Left ventricle myocardium inferior (tissue), 1 donor: ENCODE measurements around the gene KDM6B. TPM values are rescaled to one million over a fixed set of nuclear protein-coding genes. Genes with fewer than 3 reads are reported as not detected.
A peak's percentile ranks its signal among the peaks of the same experiment; 100 is the strongest.

Source experiments
- DNase-seq: peaks from one replicate; pipeline ENCODE4 v3.0.0-alpha.2; 2020
- H3K27ac ChIP-seq: fragments of 200-600 bp; replicated peaks from 2 replicates; pipeline ENCODE4 v1.8.0; 2021
- H3K27me3 ChIP-seq: fragments of 200-600 bp; 2 replicates; pipeline ENCODE4 v1.8.0; 2021; ENCODE audit warnings: low read depth
- H3K36me3 ChIP-seq: fragments of 200-600 bp; 2 replicates; pipeline ENCODE4 v1.8.0; 2021
- H3K4me1 ChIP-seq: fragments of 200-600 bp; 2 replicates; pipeline ENCODE4 v1.8.0; 2021
- H3K4me3 ChIP-seq: fragments of 200-600 bp; 2 replicates; pipeline ENCODE4 v1.8.0; 2021; ENCODE audit warnings: mild to moderate bottlenecking, moderate library complexity
- H3K9me3 ChIP-seq: fragments of 200-600 bp; replicated peaks from 2 replicates; pipeline ENCODE4 v1.8.0; 2021
- intact Hi-C: fragments of 100-400 bp; cut with micrococcal nuclease; formaldehyde crosslinking; loops from one replicate; pipeline ENCODE4 v1.11.0; 2022
- total RNA-seq: library from RNA; stranded (reverse); fragmentation: NEBNext Ultra II Directional; extraction: Animal tissue kit (Norgen Biotek cat#: 25700); gene quantifications from one replicate; pipeline ENCODE4 v1.2.1, GENCODE V29; 2021
- TF ChIP-seq, protein P1 (sequence below): fragments of 200-600 bp; IDR thresholded peaks from 2 replicates; pipeline ENCODE4 v1.8.0; 2021; ENCODE audit warnings: antibody characterized with exemption, mild to moderate bottlenecking, borderline replicate concordance
- donor health status: DM: no; HTN: yes; CAD: no; lungs with severe emphysema.

Gene KDM6B
- total RNA-seq, 1 donor from 2014 or later: 23.3 TPM

DNA sequence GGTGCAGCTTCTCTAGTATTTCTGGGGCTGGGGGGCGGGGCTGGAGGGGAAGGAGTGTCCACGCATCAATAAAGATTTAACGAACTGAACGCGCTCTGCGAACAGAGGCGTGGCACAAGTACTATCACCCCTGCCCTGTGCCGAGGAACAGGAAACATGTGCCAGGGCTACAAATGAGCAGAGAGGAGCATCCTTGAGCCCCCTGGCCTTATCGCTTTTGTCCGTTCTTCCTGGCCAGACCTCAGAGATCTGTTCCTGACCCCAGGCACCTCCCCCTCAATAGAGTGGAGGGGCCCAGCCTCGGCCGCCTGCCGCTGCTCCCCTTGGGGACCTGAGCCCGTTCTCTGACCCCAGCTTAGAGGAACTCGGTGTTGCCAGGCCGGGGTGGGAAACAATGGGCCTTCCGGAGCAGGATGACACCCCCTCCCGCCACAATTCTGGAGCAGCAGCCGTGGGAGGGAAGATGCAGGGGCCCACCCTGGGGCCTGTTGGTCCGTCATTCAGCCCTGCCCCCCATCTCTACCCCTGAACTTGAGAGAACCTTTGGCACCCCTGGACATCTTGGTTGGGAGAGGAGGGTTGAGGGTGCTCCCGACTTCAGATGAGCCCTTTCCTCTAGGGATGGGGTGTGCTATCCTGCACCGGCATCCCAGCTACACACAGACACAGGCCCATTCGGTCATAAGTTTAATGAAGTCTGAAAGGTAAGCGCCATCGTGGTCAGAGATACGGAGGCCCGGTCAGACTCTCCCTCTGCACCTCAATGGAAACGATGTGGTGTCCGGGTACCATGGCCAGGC, 22.2 kb downstream of the KDM6B start:
- TF ChIP-seq, protein P1, sequence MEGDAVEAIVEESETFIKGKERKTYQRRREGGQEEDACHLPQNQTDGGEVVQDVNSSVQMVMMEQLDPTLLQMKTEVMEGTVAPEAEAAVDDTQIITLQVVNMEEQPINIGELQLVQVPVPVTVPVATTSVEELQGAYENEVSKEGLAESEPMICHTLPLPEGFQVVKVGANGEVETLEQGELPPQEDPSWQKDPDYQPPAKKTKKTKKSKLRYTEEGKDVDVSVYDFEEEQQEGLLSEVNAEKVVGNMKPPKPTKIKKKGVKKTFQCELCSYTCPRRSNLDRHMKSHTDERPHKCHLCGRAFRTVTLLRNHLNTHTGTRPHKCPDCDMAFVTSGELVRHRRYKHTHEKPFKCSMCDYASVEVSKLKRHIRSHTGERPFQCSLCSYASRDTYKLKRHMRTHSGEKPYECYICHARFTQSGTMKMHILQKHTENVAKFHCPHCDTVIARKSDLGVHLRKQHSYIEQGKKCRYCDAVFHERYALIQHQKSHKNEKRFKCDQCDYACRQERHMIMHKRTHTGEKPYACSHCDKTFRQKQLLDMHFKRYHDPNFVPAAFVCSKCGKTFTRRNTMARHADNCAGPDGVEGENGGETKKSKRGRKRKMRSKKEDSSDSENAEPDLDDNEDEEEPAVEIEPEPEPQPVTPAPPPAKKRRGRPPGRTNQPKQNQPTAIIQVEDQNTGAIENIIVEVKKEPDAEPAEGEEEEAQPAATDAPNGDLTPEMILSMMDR: no peak
- Histone ChIP-seq H3K27ac (peak overlapping the region; percentile 99), H3K9me3 (no peaks in the 10 kb centered on the region), H3K4me1 (peaks cover 69% of the 10 kb centered on the region), H3K27me3 (no peaks in the 10 kb centered on the region), H3K36me3 (peaks cover 44% of the 10 kb centered on the region), H3K4me3 (peak overlapping the region; percentile 86)
- DNase-seq: peak; percentile 75
- intact Hi-C loops: no loop called here

DNA sequence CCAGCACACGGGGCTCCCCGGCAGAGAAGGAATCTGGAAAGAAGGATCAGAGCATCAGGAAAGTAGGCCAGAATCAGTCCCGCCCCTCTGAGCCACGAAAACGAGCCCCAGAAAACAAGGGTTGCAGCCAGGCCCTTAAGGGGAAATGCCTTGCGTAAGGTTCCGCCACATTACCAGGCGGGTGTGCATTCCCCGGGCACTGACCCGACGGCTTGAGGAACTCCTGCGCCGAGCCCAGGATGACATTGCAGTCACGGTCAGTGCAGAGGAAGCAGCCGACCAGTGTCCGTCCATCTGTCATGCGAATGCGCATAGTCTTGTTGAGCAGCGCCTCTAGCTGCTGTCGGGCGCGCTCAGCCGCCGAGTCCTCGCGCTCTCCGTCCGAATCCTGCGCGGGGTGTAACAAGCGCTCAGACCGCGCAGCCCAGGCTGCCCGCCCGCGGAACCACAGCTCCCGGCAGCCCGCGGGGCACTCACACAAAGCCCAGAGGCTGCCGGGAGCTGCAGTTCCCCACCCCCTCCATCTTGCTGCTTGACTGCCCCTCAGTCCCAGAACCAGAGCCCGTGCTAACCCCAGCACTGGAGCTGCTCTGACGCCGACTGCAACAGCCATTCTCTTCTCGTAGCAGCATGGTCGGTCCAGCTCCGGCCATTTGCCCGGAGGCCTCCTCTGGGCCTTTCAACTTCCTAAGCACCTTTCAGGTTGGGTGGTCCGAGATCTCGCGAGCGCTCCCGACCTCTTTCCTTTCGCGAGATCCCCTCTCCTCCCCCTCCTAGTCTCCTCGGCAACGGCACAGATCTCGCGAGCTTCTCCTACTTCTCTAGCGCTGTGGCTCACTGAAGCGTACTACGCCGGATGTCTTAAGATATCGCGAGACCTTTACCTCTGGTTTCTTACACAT, 23.0 kb downstream of the KDM6B start, which contains the start of gene NAA38:
TSS of gene NAA38 (minus strand) at position 749 of the 902 bp plus-strand sequence. CDS start at position 653, 96 bp downstream.
- peak; percentile 96 for DNase-seq
- intact Hi-C loops: no loop called here
- Histone ChIP-seq H3K4me1 (peaks cover 62% of the 10 kb centered on the region), H3K9me3 (no peaks in the 10 kb centered on the region), H3K27ac (peak within 1 kb of the TSS; percentile 99), H3K27me3 (no peaks in the 10 kb centered on the region), H3K4me3 (peak within 1 kb of the TSS; percentile 86), H3K36me3 (peaks cover 48% of the 10 kb centered on the region)
- TF ChIP-seq, protein P1: peak; percentile 63

DNA sequence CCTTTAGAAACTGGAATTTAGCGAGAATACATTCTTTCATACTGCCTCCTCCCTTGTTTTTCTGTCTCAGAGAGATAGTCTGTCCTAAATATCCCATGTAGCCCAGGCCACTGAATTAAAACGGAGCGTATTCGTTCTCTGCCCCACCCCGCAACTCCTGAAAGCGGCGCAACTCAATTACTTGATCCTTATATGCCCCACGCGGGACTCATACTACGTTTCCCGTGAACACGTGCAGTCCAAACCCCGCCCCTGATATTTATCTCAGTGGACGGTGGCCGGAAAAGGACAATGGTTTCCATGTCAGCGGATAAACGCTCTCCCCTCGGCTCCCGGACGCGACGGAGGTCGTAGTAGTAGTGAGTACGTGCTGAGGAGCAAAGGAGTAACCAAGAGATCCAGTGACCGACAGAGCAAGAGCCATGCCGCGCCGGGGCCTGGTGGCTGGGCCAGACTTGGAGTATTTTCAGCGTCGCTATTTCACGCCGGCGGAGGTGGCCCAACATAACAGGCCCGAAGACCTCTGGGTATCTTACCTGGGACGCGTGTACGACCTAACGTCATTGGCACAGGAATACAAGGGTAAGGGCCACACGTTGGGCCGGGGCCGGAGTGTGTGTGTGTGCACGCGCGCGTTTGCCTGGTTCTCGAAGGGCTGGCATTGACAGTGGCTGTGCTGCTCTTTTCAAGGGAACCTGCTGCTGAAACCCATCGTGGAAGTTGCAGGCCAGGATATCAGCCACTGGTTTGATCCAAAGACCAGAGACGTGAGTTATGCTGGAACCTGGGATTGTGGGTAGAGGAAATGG, 23.9 kb downstream of the KDM6B start, which contains the start of gene CYB5D1:
TSS of gene CYB5D1 (plus strand) at position 291 of the 809 bp plus-strand sequence. CDS start at position 423, 132 bp downstream.
- peak within 1 kb of the TSS; percentile 99 for H3K27ac ChIP-seq
- H3K36me3 ChIP-seq: peaks cover 43% of the 10 kb centered on the region
- intact Hi-C loops: no loop called here
- H3K4me1 ChIP-seq: peaks cover 53% of the 10 kb centered on the region
- peak within 1 kb of the TSS; percentile 86 for H3K4me3 ChIP-seq
- no peaks in the 10 kb centered on the region for H3K9me3 ChIP-seq
- TF ChIP-seq, protein P1: no peak
- DNase-seq: peak; percentile 90
- no peaks in the 10 kb centered on the region for H3K27me3 ChIP-seq

DNA sequence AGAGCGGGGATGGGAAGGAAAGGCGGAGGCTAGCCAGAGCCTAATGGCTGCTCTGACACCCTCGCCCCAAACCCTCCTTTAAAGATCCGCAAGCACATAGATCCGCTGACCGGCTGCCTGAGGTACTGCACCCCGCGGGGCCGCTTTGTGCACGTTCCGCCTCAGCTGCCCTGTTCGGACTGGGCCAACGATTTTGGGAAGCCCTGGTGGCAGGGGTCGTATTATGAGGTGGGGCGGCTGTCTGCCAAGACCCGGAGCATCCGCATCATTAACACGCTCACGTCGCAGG, 24.4 kb downstream of the KDM6B start:
- no peaks in the 10 kb centered on the region for H3K27me3 ChIP-seq
- no peaks in the 10 kb centered on the region for H3K9me3 ChIP-seq
- peak overlapping the region; percentile 99 for H3K27ac ChIP-seq
- TF ChIP-seq, protein P1: peak; percentile 52
- H3K4me3 ChIP-seq: peak overlapping the region; percentile 86
- H3K4me1 ChIP-seq: peaks cover 48% of the 10 kb centered on the region
- intact Hi-C loops: no loop called here
- H3K36me3 ChIP-seq: peaks cover 37% of the 10 kb centered on the region
- DNase-seq: peak; percentile 44

DNA sequence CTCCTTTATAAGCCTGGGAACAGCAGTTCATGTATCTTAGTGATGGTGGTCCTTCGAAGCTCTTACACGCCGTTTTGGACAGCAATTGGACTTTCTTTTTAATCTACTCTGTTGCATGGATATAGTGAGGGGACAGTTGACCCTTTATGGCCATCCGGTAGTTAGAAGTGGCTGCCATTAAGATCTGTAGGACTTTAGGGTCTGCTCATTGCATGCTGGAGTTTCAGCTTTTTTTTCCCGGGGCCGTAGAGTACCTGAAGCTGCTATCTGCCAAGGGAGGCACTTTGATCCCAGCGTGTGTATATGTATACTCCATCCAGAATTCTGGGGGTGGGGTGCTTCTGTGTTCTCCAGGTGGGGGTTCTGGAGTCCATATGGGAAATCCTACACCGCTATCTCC, 25.0 kb downstream of the KDM6B start:
- Histone ChIP-seq H3K4me3 (peak overlapping the region; percentile 86), H3K4me1 (peaks cover 45% of the 10 kb centered on the region), H3K27ac (peak overlapping the region; percentile 99), H3K36me3 (peaks cover 33% of the 10 kb centered on the region), H3K27me3 (no peaks in the 10 kb centered on the region), H3K9me3 (no peaks in the 10 kb centered on the region)
- TF ChIP-seq, protein P1: no peak
- DNase-seq: no peak
- intact Hi-C loops: no loop called here
